ENCODE measurements around the gene DCK.
"Not testable (repeated sequence)": the region's sequence is repeated elsewhere in the genome, so short reads cannot be mapped to it uniquely, and the experiment has no call there.

The DCK gene

GRCh38 chr4:70984106-70984505 lies 9.3 kb upstream of the DCK start:
- Histone ChIP-seq H3K36me3 (ENCODE audit: insufficient read depth, low read length) (peaks cover 48% of the 10 kb centered on the region), H3K9me3 (ENCODE audit: low read length) (no peaks in the 10 kb centered on the region), H3K4me1 (ENCODE audit: insufficient read depth, low read length) (no peaks in the 10 kb centered on the region), H3K27me3 (ENCODE audit: insufficient read depth, low read length) (no peaks in the 10 kb centered on the region), H2AFZ (ENCODE audit: low read depth, low read length) (no peak overlapping the region), H3K4me3 (ENCODE audit: low read length) (no peak overlapping the region)

- no peak overlapping the region for H3K4me3 ChIP-seq (ENCODE audit: low read length)
Observed at GRCh38 chr4:70984589-70984988, 8.9 kb upstream of the DCK start.

GRCh38 chr4:70991596-70991995 lies 1.9 kb upstream of the DCK start:
- Histone ChIP-seq H2AFZ (ENCODE audit: low read depth, low read length) (no peak overlapping the region), H3K9me3 (ENCODE audit: low read length) (peaks cover 15% of the 10 kb centered on the region), H3K4me3 (ENCODE audit: low read length) (no peak overlapping the region), H3K27me3 (ENCODE audit: insufficient read depth, low read length) (no peaks in the 10 kb centered on the region), H3K4me1 (ENCODE audit: insufficient read depth, low read length) (peaks cover 11% of the 10 kb centered on the region), H3K36me3 (ENCODE audit: insufficient read depth, low read length) (peaks cover 9% of the 10 kb centered on the region)

More at GRCh38 chr4:70984589-70984988, 8.9 kb upstream of the DCK start:
- peaks cover 43% of the 10 kb centered on the region for H3K36me3 ChIP-seq (ENCODE audit: insufficient read depth, low read length)
- H3K4me1 ChIP-seq (ENCODE audit: insufficient read depth, low read length): no peaks in the 10 kb centered on the region
- H3K27me3 ChIP-seq (ENCODE audit: insufficient read depth, low read length): no peaks in the 10 kb centered on the region
- H2AFZ ChIP-seq (ENCODE audit: low read depth, low read length): no peak overlapping the region
- no peaks in the 10 kb centered on the region for H3K9me3 ChIP-seq (ENCODE audit: low read length)

- Histone ChIP-seq H2AFZ (ENCODE audit: low read depth, low read length) (no peak overlapping the region), H3K4me3 (ENCODE audit: low read length) (peak overlapping the region; percentile 62), H3K27me3 (ENCODE audit: insufficient read depth, low read length) (no peaks in the 10 kb centered on the region), H3K9me3 (ENCODE audit: low read length) (peaks cover 15% of the 10 kb centered on the region), H3K36me3 (ENCODE audit: insufficient read depth, low read length) (peaks cover 15% of the 10 kb centered on the region), H3K4me1 (ENCODE audit: insufficient read depth, low read length) (peaks cover 11% of the 10 kb centered on the region)
Observed at GRCh38 chr4:70992391-70992881, 1.0 kb upstream of the DCK start.

GRCh38 chr4:70994069-70994366 lies 569 bp downstream of the DCK start:
- Histone ChIP-seq H3K9me3 (ENCODE audit: low read length) (peaks cover 23% of the 10 kb centered on the region), H3K4me1 (ENCODE audit: insufficient read depth, low read length) (peaks cover 11% of the 10 kb centered on the region), H3K4me3 (ENCODE audit: low read length) (peak overlapping the region; percentile 62), H3K36me3 (ENCODE audit: insufficient read depth, low read length) (peaks cover 28% of the 10 kb centered on the region), H2AFZ (ENCODE audit: low read depth, low read length) (peak overlapping the region; percentile 90), H3K27me3 (ENCODE audit: insufficient read depth, low read length) (no peaks in the 10 kb centered on the region)

- Histone ChIP-seq H3K27me3 (ENCODE audit: insufficient read depth, low read length) (no peaks in the 10 kb centered on the region), H3K4me1 (ENCODE audit: insufficient read depth, low read length) (peaks cover 11% of the 10 kb centered on the region), H3K4me3 (ENCODE audit: low read length) (peak overlapping the region; percentile 62), H2AFZ (ENCODE audit: low read depth, low read length) (peak overlapping the region; percentile 90), H3K9me3 (ENCODE audit: low read length) (peaks cover 24% of the 10 kb centered on the region), H3K36me3 (ENCODE audit: insufficient read depth, low read length) (peaks cover 31% of the 10 kb centered on the region)
Observed at GRCh38 chr4:70994387-70995099, 1.1 kb downstream of the DCK start.

- peaks cover 33% of the 10 kb centered on the region for H3K36me3 ChIP-seq (ENCODE audit: insufficient read depth, low read length)
- H3K27me3 ChIP-seq (ENCODE audit: insufficient read depth, low read length): no peaks in the 10 kb centered on the region
- peaks cover 26% of the 10 kb centered on the region for H3K9me3 ChIP-seq (ENCODE audit: low read length)
- H2AFZ ChIP-seq (ENCODE audit: low read depth, low read length): no peak overlapping the region
- H3K4me3 ChIP-seq (ENCODE audit: low read length): no peak overlapping the region
- peaks cover 11% of the 10 kb centered on the region for H3K4me1 ChIP-seq (ENCODE audit: insufficient read depth, low read length)
Observed at GRCh38 chr4:70996018-70996360, 2.5 kb downstream of the DCK start.

- peaks cover 33% of the 10 kb centered on the region for H3K36me3 ChIP-seq (ENCODE audit: insufficient read depth, low read length)
- H3K4me3 ChIP-seq (ENCODE audit: low read length): no peak overlapping the region
- H3K4me1 ChIP-seq (ENCODE audit: insufficient read depth, low read length): peaks cover 10% of the 10 kb centered on the region
- H3K9me3 ChIP-seq (ENCODE audit: low read length): peaks cover 28% of the 10 kb centered on the region
- no peak overlapping the region for H2AFZ ChIP-seq (ENCODE audit: low read depth, low read length)
- no peaks in the 10 kb centered on the region for H3K27me3 ChIP-seq (ENCODE audit: insufficient read depth, low read length)
Observed at GRCh38 chr4:70997036-70997435, 3.6 kb downstream of the DCK start.

- Histone ChIP-seq H3K27me3 (ENCODE audit: insufficient read depth, low read length) (no peaks in the 10 kb centered on the region), H3K4me1 (ENCODE audit: insufficient read depth, low read length) (peaks cover 5% of the 10 kb centered on the region), H2AFZ (ENCODE audit: low read depth, low read length) (no peak overlapping the region), H3K4me3 (ENCODE audit: low read length) (no peak overlapping the region), H3K9me3 (ENCODE audit: low read length) (peaks cover 28% of the 10 kb centered on the region), H3K36me3 (ENCODE audit: insufficient read depth, low read length) (peaks cover 33% of the 10 kb centered on the region)
Observed at GRCh38 chr4:70997546-70997945, 4.1 kb downstream of the DCK start.

- H3K27me3 ChIP-seq (ENCODE audit: insufficient read depth, low read length); H3K4me3 ChIP-seq (ENCODE audit: low read length); H2AFZ ChIP-seq (ENCODE audit: low read depth, low read length); H3K4me1 ChIP-seq (ENCODE audit: insufficient read depth, low read length): not testable (repeated sequence)
- Histone ChIP-seq H3K36me3 (ENCODE audit: insufficient read depth, low read length) (peaks cover 47% of the 10 kb centered on the region), H3K9me3 (ENCODE audit: low read length) (peaks cover 36% of the 10 kb centered on the region)
Observed at GRCh38 chr4:70999639-71000038, 6.2 kb downstream of the DCK start.

- not testable (repeated sequence) for H3K27me3 ChIP-seq (ENCODE audit: insufficient read depth, low read length); H3K4me3 ChIP-seq (ENCODE audit: low read length); H3K4me1 ChIP-seq (ENCODE audit: insufficient read depth, low read length); H2AFZ ChIP-seq (ENCODE audit: low read depth, low read length)
- peaks cover 24% of the 10 kb centered on the region for H3K9me3 ChIP-seq (ENCODE audit: low read length)
- peaks cover 43% of the 10 kb centered on the region for H3K36me3 ChIP-seq (ENCODE audit: insufficient read depth, low read length)
Observed at GRCh38 chr4:71001363-71001762, 7.9 kb downstream of the DCK start.

- H3K4me1 ChIP-seq (ENCODE audit: insufficient read depth, low read length): no peaks in the 10 kb centered on the region
- no peak overlapping the region for H3K4me3 ChIP-seq (ENCODE audit: low read length)
- H3K36me3 ChIP-seq (ENCODE audit: insufficient read depth, low read length): peaks cover 29% of the 10 kb centered on the region
- no peaks in the 10 kb centered on the region for H3K27me3 ChIP-seq (ENCODE audit: insufficient read depth, low read length)
- H2AFZ ChIP-seq (ENCODE audit: low read depth, low read length): no peak overlapping the region
- peaks cover 15% of the 10 kb centered on the region for H3K9me3 ChIP-seq (ENCODE audit: low read length)
Observed at GRCh38 chr4:71004281-71004851, 10.9 kb downstream of the DCK start.

GRCh38 chr4:71005025-71005424 lies 11.6 kb downstream of the DCK start:
- not testable (repeated sequence) for H3K4me3 ChIP-seq (ENCODE audit: low read length); H3K27me3 ChIP-seq (ENCODE audit: insufficient read depth, low read length); H2AFZ ChIP-seq (ENCODE audit: low read depth, low read length); H3K4me1 ChIP-seq (ENCODE audit: insufficient read depth, low read length)
- Histone ChIP-seq H3K36me3 (ENCODE audit: insufficient read depth, low read length) (peaks cover 29% of the 10 kb centered on the region), H3K9me3 (ENCODE audit: low read length) (peaks cover 13% of the 10 kb centered on the region)
